Effector memory CD4-positive, alpha-beta T cell (primary cell): Measurements from ENCODE around the gene POLR1C.
"Not testable (repeated sequence)": the region's sequence is repeated elsewhere in the genome, so short reads cannot be mapped to it uniquely, and the experiment has no call there.

ENCODE experiments used
- DNase-seq, 3 donors: peaks; one replicate each; pipeline ENCODE4 v3.0.0-alpha.2; 2020
- H3K27ac ChIP-seq: 2 replicates; pipeline ENCODE4 v1.7.0; 2013; ENCODE audit warnings: mild to moderate bottlenecking, low read length, moderate library complexity; ENCODE audit not compliant: insufficient read depth, poor library complexity, severe bottlenecking
- H3K27me3 ChIP-seq: replicated peaks from 2 replicates; pipeline ENCODE4 v1.7.0; 2013; ENCODE audit warnings: mild to moderate bottlenecking, low read length; ENCODE audit not compliant: insufficient read depth, control insufficient read depth, poor library complexity, severe bottlenecking
- H3K36me3 ChIP-seq: 2 replicates; pipeline ENCODE4 v1.7.0; 2013; ENCODE audit warnings: mild to moderate bottlenecking, low read length, moderate library complexity; ENCODE audit not compliant: control insufficient read depth, insufficient read depth
- H3K4me1 ChIP-seq: 2 replicates; pipeline ENCODE4 v1.7.0; 2013; ENCODE audit warnings: low read length, mild to moderate bottlenecking; ENCODE audit not compliant: control insufficient read depth, insufficient read depth, poor library complexity, severe bottlenecking
- H3K4me3 ChIP-seq: 2 replicates; pipeline ENCODE4 v1.7.0; 2013; ENCODE audit warnings: low read length, low read depth, mild to moderate bottlenecking; ENCODE audit not compliant: insufficient read depth, poor library complexity, severe bottlenecking
- H3K9me3 ChIP-seq: 2 replicates; pipeline ENCODE4 v1.7.0; 2013; ENCODE audit warnings: mild to moderate bottlenecking, low read length, moderate library complexity; ENCODE audit not compliant: control insufficient read depth

Gene POLR1C

DNA sequence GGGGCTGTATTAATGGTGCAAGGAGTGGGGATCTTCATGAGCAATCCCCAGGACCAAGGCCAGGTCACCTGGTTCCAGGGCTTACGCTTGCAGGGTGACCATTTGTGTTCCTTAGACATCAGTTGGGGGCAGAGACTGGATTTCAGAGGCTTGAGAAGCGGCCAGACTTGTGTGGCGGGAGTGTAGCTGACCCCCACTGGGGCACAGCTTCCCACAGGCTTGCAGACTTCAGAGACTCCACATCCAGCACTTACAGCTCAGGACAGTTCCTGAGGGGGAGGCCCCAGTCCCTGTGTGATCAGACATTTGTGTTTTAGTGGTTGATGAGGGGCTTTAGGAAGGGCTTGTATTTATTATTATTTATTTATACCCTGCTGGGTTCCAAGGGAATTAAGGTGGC lies 24.2 kb upstream of the POLR1C start:
- Histone ChIP-seq H3K9me3 (no peaks in the 10 kb centered on the region), H3K4me1 (peaks cover 14% of the 10 kb centered on the region), H3K36me3 (peaks cover 10% of the 10 kb centered on the region), H3K27ac (no peak overlapping the region), H3K27me3 (no peaks in the 10 kb centered on the region), H3K4me3 (no peak overlapping the region)
- no peak for DNase-seq

GRCh38 chr6:43493230-43493629 lies 23.7 kb upstream of the POLR1C start:
- H3K9me3 ChIP-seq, result no peaks in the 10 kb centered on the region
- H3K36me3 ChIP-seq, result peaks cover 11% of the 10 kb centered on the region
- peaks cover 14% of the 10 kb centered on the region for H3K4me1 ChIP-seq
- H3K27ac ChIP-seq, result no peak overlapping the region
- H3K27me3 ChIP-seq, result no peaks in the 10 kb centered on the region
- no peak overlapping the region for H3K4me3 ChIP-seq
- DNase-seq, result no peak

GRCh38 chr6:43493833-43494232 lies 23.1 kb upstream of the POLR1C start:
- H3K9me3 ChIP-seq, result no peaks in the 10 kb centered on the region
- H3K4me3 ChIP-seq, result no peak overlapping the region
- no peak overlapping the region for H3K27ac ChIP-seq
- peaks cover 14% of the 10 kb centered on the region for H3K4me1 ChIP-seq
- no peaks in the 10 kb centered on the region for H3K27me3 ChIP-seq
- no peak for DNase-seq
- H3K36me3 ChIP-seq, result peaks cover 12% of the 10 kb centered on the region

- Histone ChIP-seq H3K4me3 (no peak overlapping the region), H3K9me3 (no peaks in the 10 kb centered on the region), H3K27ac (no peak overlapping the region), H3K27me3 (no peaks in the 10 kb centered on the region), H3K4me1 (peaks cover 14% of the 10 kb centered on the region), H3K36me3 (peaks cover 17% of the 10 kb centered on the region)
- DNase-seq, result no peak
Measured at GRCh38 chr6:43494321-43494720, 22.6 kb upstream of the POLR1C start.

DNA sequence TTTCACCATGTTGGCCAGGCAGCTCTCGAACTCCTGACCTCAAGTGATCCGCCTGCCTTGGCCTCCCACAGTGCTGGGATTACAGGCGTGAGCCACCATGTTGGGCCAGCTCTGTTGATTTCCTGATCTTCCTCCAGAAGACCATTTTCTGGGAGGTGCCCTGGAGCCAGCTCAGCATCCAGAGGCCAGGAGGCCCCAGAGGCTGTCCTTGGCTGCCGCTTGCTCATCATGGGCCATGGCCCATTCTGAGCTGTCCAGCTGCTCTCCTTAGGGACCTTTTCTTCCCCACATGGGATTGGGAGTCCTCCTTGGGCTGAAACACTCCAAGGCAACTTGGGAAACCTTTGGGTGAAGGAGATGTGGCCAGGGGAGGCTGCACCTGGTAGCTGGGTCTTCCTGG lies 22.1 kb upstream of the POLR1C start:
- peaks cover 18% of the 10 kb centered on the region for H3K36me3 ChIP-seq
- H3K27ac ChIP-seq, result no peak overlapping the region
- DNase-seq, result no peak
- H3K27me3 ChIP-seq, result no peaks in the 10 kb centered on the region
- peaks cover 14% of the 10 kb centered on the region for H3K4me1 ChIP-seq
- H3K9me3 ChIP-seq, result no peaks in the 10 kb centered on the region
- H3K4me3 ChIP-seq, result no peak overlapping the region

- Histone ChIP-seq H3K27me3 (no peaks in the 10 kb centered on the region), H3K27ac (no peak overlapping the region), H3K36me3 (peaks cover 25% of the 10 kb centered on the region), H3K4me3 (no peak overlapping the region), H3K4me1 (peaks cover 14% of the 10 kb centered on the region), H3K9me3 (no peaks in the 10 kb centered on the region)
- no peak for DNase-seq
Measured at GRCh38 chr6:43495409-43495941, 21.4 kb upstream of the POLR1C start.

GRCh38 chr6:43496370-43497128 lies 20.3 kb upstream of the POLR1C start:
- no peak for DNase-seq
- H3K9me3 ChIP-seq, result no peaks in the 10 kb centered on the region
- H3K36me3 ChIP-seq, result peaks cover 35% of the 10 kb centered on the region
- peak overlapping the region; percentile 11 for H3K27ac ChIP-seq
- H3K4me1 ChIP-seq, result peaks cover 14% of the 10 kb centered on the region
- H3K27me3 ChIP-seq, result no peaks in the 10 kb centered on the region
- H3K4me3 ChIP-seq, result no peak overlapping the region

DNA sequence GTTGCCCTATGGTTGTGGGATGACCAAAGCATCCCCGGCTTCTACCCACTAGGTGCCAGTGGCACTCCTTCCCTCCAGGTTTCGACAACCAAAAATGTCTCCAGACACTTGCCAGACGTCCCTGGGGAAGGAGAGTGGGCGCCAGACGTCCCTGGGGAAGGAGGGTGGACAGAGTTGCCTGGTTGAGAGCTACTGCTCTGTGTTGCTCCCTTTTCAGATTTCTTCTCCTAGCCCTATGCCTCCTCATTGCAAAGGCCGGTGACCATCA lies 19.8 kb upstream of the POLR1C start:
- no peak for DNase-seq
- H3K36me3 ChIP-seq, result peaks cover 39% of the 10 kb centered on the region
- H3K27me3 ChIP-seq, result no peaks in the 10 kb centered on the region
- H3K27ac ChIP-seq, result no peak overlapping the region
- no peak overlapping the region for H3K4me3 ChIP-seq
- no peaks in the 10 kb centered on the region for H3K9me3 ChIP-seq
- peaks cover 14% of the 10 kb centered on the region for H3K4me1 ChIP-seq

DNA sequence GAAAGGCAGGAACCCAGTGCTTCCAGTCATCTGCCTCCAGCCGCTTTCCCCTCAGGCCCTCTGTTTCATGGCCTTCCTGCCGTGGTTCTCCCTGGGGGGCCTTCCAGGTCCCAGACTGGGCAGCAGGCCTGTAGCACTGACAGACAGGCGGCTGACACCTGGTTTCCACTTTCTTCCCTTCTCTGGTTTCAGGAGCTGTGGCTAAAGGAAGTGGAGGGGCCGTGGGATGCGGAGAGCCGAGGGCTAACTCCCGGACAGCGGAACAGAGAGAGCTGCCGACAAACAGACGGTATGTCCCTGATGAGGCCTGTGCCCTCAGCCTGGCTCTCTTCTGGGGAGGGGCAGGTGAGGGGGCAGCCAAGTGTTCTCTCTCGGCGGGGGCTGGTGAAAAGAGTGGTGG lies 19.2 kb upstream of the POLR1C start:
- Histone ChIP-seq H3K27ac (no peak overlapping the region), H3K36me3 (peaks cover 45% of the 10 kb centered on the region), H3K9me3 (no peaks in the 10 kb centered on the region), H3K4me1 (peaks cover 14% of the 10 kb centered on the region), H3K4me3 (no peak overlapping the region), H3K27me3 (no peaks in the 10 kb centered on the region)
- DNase-seq, result no peak

GRCh38 chr6:43498291-43498690 lies 18.6 kb upstream of the POLR1C start:
- not testable (repeated sequence) for DNase-seq, H3K27me3 ChIP-seq, H3K4me3 ChIP-seq, H3K9me3 ChIP-seq, H3K27ac ChIP-seq
- peaks cover 49% of the 10 kb centered on the region for H3K36me3 ChIP-seq
- H3K4me1 ChIP-seq, result peaks cover 14% of the 10 kb centered on the region
